MCF 10A (cell line): ENCODE data around the gene NEK1. TPM values are rescaled to one million over a fixed set of nuclear protein-coding genes. Genes with fewer than 3 reads are reported as not detected.

Source experiments
- BruUV-seq: library from RNA; stranded (reverse); fragments of 400-500 nt; replicated peaks from 2 replicates; lab custom pipeline; 2021; lab: Mats Ljungman, UMichigan
- CTCF ChIA-PET: fragments of 300-600 bp; sonication (Branson Sonifier 250); formaldehyde crosslinking; extraction: SDS; loops from one replicate; lab custom pipeline; 2021; ENCODE audit warnings: antibody characterized with exemption, inconsistent platforms; lab: Yijun Ruan, JAX
- POLR2A ChIA-PET: fragments of 300-600, 350-650 bp; sonication (Branson Sonifier 250); formaldehyde crosslinking; extraction: SDS; loops from one replicate; lab custom pipeline; 2020; ENCODE audit warnings: antibody characterized with exemption, inconsistent platforms; lab: Yijun Ruan, JAX
- DNase-seq: peaks from one replicate; pipeline ENCODE4 v3.0.0-alpha.2; 2018; ENCODE audit not compliant: unreplicated experiment
- H3K27ac Mint-ChIP-seq: one replicate; pipeline ENCODE4 v1.8.0; 2022; ENCODE audit warnings: mild to moderate bottlenecking, low read depth, mixed read lengths; ENCODE audit not compliant: unreplicated experiment
- H3K27me3 Mint-ChIP-seq: one replicate; pipeline ENCODE4 v1.8.0; 2022; ENCODE audit warnings: mixed read lengths; ENCODE audit not compliant: insufficient read depth, unreplicated experiment
- H3K36me3 Mint-ChIP-seq: one replicate; pipeline ENCODE4 v1.8.0; 2022; ENCODE audit warnings: mild to moderate bottlenecking, moderate library complexity, mixed read lengths; ENCODE audit not compliant: insufficient read depth, unreplicated experiment
- H3K4me1 Mint-ChIP-seq: one replicate; pipeline ENCODE4 v1.8.0; 2022; ENCODE audit warnings: mixed read lengths; ENCODE audit not compliant: insufficient read depth, unreplicated experiment
- H3K4me3 Mint-ChIP-seq: one replicate; pipeline ENCODE4 v1.8.0; 2022; ENCODE audit warnings: mild to moderate bottlenecking, moderate library complexity, mixed read lengths; ENCODE audit not compliant: unreplicated experiment
- H3K9me3 Mint-ChIP-seq: one replicate; pipeline ENCODE4 v1.8.0; 2022; ENCODE audit warnings: mixed read lengths; ENCODE audit not compliant: unreplicated experiment
- intact Hi-C: fragments of 100-400 bp; cut with micrococcal nuclease; formaldehyde crosslinking; loops from 2 replicates; pipeline ENCODE4 v1.14.1; 2022
- total RNA-seq: library from RNA; stranded (reverse); gene quantifications from 2 replicates; pipeline ENCODE4 v1.2.3, GENCODE V29; 2022
- TF ChIP-seq, protein P1 (sequence below): fragments of 200-600 bp; IDR thresholded peaks from one replicate; pipeline ENCODE4 v1.8.0; 2022; ENCODE audit warnings: antibody characterized with exemption, mild to moderate bottlenecking; ENCODE audit not compliant: unreplicated experiment

The NEK1 gene
- total RNA-seq, 1 experiment from 2014 or later, result 15.5 TPM

DNA sequence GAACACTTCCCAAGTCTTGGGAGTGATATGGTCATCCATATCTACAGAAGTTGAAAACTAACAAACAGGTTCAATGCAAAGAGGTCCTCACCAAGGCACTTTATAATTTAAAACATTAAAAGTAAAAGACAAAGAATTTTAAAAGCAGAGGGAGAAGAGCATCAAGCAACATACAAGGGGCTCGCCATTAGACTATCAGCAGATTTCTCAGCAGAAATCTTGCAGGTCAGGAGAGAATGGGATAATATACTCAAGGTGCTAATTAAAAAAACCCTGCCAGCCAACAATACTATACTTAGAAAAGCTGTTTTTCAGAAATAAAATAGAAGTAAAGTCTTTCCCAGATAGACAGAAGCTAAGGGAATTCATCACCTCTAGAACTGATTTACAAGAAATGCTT, 121.2 kb downstream of the NEK1 start:
- H3K36me3 Mint-ChIP-seq, result no peaks in the 10 kb centered on the region
- H3K9me3 Mint-ChIP-seq, result no peaks in the 10 kb centered on the region
- BruUV-seq, result no TSS peak
- intact Hi-C loops, result no loop called here
- H3K27me3 Mint-ChIP-seq, result no peaks in the 10 kb centered on the region
- no peak for DNase-seq
- no peak overlapping the region for H3K4me3 Mint-ChIP-seq
- H3K27ac Mint-ChIP-seq, result no peak overlapping the region
- POLR2A ChIA-PET, result no interaction called here
- CTCF ChIA-PET, result interaction anchor here (0.6 to 6.1 kb wide), 5 partner anchors 9 to 1718 kb away, joined by 3 to 58 read pairs (median 3); no protein-coding TSS in a partner anchor
- H3K4me1 Mint-ChIP-seq, result no peaks in the 10 kb centered on the region
- TF ChIP-seq, protein P1, sequence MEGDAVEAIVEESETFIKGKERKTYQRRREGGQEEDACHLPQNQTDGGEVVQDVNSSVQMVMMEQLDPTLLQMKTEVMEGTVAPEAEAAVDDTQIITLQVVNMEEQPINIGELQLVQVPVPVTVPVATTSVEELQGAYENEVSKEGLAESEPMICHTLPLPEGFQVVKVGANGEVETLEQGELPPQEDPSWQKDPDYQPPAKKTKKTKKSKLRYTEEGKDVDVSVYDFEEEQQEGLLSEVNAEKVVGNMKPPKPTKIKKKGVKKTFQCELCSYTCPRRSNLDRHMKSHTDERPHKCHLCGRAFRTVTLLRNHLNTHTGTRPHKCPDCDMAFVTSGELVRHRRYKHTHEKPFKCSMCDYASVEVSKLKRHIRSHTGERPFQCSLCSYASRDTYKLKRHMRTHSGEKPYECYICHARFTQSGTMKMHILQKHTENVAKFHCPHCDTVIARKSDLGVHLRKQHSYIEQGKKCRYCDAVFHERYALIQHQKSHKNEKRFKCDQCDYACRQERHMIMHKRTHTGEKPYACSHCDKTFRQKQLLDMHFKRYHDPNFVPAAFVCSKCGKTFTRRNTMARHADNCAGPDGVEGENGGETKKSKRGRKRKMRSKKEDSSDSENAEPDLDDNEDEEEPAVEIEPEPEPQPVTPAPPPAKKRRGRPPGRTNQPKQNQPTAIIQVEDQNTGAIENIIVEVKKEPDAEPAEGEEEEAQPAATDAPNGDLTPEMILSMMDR, result no peak

DNA sequence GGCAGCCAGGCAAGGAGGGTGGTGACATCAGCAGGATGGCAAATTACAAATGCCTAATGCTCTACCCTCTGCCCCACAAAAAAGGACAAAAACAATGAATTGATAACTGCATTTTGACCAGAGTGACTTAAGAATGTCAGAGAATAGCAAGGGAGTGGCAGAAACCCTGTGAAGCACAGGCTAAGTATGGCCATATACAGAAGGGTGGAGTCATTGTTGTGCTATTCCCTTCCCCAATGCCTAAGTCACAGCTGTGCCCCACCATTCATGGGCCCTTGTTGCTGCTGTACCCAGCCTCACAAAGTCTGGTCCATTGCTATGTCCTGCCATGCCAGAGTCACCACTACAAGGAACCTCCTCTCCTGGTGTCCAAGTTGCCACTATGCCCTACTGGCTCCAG, 123.1 kb downstream of the NEK1 start:
- TF ChIP-seq, protein P1, result no peak
- ChIA-PET CTCF (interaction anchor here (0.6 to 6.1 kb wide), 7 partner anchors 220 to 571 kb away, joined by 4 to 58 read pairs (median 8); partner anchors contain the start of gene CBR4), POLR2A (no interaction called here)
- intact Hi-C loops, result loop anchor here (5.0 kb wide), 2 partner anchors 78 to 1307 kb away; no protein-coding TSS in a partner anchor
- H3K4me1 Mint-ChIP-seq, result no peaks in the 10 kb centered on the region
- BruUV-seq, result no TSS peak
- H3K36me3 Mint-ChIP-seq, result no peaks in the 10 kb centered on the region
- no peaks in the 10 kb centered on the region for H3K27me3 Mint-ChIP-seq
- H3K4me3 Mint-ChIP-seq, result no peak overlapping the region
- no peaks in the 10 kb centered on the region for H3K9me3 Mint-ChIP-seq
- DNase-seq, result no peak
- no peak overlapping the region for H3K27ac Mint-ChIP-seq

DNA sequence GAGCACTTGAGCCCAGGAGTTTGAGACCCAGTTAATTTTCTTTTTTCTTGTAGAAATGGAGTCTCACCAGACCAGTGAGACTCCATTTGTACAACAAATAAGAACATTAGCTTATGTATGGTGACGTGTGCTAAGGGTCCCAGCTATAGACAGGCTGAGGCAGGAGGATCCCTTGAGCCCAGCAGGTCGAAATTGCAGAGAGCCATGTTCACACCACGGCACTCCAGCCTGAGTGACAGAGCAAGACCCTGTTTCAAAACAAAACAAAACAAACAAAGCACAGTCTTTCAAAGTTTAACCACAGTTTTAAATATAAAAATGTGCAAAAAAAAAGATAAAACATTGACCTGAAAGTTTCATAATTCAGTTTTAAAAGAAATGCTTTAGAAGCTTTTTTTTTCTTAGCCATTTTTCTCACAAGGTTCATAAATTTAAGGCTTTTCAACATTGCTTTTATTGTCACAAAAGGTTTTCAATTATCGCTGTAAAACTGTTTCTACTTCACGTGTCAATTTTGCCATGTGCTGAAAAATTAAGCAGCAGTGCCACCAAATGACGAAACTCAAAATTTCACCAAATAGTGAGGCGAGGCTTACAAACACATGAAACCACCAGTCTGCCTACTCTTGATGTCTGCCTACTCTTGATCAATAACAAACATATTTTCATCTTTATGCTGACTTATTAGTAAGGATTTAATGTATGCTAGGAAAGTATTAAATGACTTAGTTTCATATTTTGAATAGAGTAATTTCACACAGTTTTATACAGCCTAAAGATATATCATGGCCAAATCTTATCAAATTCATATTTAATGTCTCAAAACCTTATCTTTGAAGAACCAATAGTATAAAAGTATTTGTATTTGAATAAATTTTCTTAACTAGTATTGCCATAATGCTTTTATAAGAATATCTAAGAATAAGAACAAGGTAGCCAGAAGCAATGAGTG, 126.3 kb downstream of the NEK1 start:
- no peaks in the 10 kb centered on the region for H3K27me3 Mint-ChIP-seq
- no peaks in the 10 kb centered on the region for H3K4me1 Mint-ChIP-seq
- peak; percentile 66 for DNase-seq
- H3K36me3 Mint-ChIP-seq, result peaks cover 11% of the 10 kb centered on the region
- POLR2A ChIA-PET, result interaction anchor here (0.6 to 1.5 kb wide), 4 partner anchors 13 to 561 kb away, joined by 3 to 10 read pairs (median 4); partner anchors contain the start of gene CBR4
- H3K27ac Mint-ChIP-seq, result peak overlapping the region; percentile 15
- intact Hi-C loops, result loop anchor here (1.0 to 5.0 kb wide), 6 partner anchors 81 to 1304 kb away; no protein-coding TSS in a partner anchor
- CTCF ChIA-PET, result interaction anchor here (0.6 to 1.8 kb wide), 38 partner anchors 10 to 1304 kb away, joined by 3 to 32 read pairs (median 4); partner anchors contain the start of gene CBR4
- no peaks in the 10 kb centered on the region for H3K9me3 Mint-ChIP-seq
- TF ChIP-seq, protein P1, result peak; percentile 51
- H3K4me3 Mint-ChIP-seq, result no peak overlapping the region
- no TSS peak for BruUV-seq

DNA sequence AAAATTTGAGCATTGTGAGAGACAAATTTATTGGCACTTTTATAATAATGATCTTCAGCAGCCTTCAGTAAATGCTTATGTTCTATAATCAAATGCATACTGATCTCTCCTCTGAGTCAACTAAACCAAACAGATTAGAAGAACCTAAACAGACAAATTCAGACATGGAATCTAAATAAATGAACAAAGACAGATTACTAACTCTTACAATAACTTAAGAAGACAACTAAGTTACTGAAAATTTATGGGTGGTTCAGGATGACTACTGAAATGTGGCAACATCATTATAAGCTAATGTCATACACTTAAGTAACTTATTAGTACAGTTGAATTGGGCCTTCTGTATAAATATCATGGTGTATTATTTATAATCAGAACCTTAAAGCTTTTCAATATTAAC, 127.3 kb downstream of the NEK1 start:
- Mint-ChIP-seq H3K36me3 (peaks cover 11% of the 10 kb centered on the region), H3K27ac (no peak overlapping the region), H3K9me3 (no peaks in the 10 kb centered on the region), H3K27me3 (no peaks in the 10 kb centered on the region), H3K4me1 (no peaks in the 10 kb centered on the region), H3K4me3 (no peak overlapping the region)
- BruUV-seq, result no TSS peak
- ChIA-PET CTCF (interaction anchor here (0.5 to 1.8 kb wide), 27 partner anchors 13 to 1303 kb away, joined by 3 to 32 read pairs (median 4); partner anchors contain the start of gene CBR4), POLR2A (interaction anchor here (0.6 to 1.5 kb wide), 3 partner anchors 215 to 560 kb away, joined by 3 to 10 read pairs (median 3); partner anchors contain the start of gene CBR4)
- TF ChIP-seq, protein P1, result no peak
- DNase-seq, result no peak
- intact Hi-C loops, result loop anchor here (5.0 kb wide), 2 partner anchors 82 to 1303 kb away; no protein-coding TSS in a partner anchor
